GM18499 (cell line): Measurements from ENCODE around the gene COL6A1.
"Not testable (repeated sequence)": the region's sequence is repeated elsewhere in the genome, so short reads cannot be mapped to it uniquely, and the experiment has no call there.

Source experiments
- ATAC-seq: cut with Tn5 transposase; IDR thresholded peaks from one replicate; pipeline ENCODE4 v1.9.1; 2021; ENCODE audit warnings: moderate number of reproducible peaks; ENCODE audit not compliant: insufficient read depth, unreplicated experiment

COL6A1 gene

DNA sequence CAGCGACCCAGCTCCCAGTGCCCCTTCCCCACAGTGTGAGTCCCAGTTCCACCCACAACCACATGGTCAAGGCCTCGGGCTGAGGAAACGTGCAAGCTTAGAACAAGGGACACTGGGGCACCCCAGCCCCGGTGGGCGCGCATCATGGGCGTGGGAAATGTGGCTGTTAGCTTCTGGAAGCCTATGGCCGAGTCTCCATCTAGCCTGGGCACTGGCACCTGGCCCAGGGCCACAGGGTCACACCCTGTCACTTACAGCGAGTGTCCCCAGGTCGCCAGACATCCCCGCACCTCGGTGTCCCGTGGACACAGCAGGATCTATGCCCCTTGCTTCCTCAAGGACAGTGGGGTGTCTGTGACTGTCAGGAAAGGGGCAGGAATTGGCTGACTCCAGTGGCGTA lies 37.0 kb upstream of the COL6A1 start:
- ATAC-seq = no peak

DNA sequence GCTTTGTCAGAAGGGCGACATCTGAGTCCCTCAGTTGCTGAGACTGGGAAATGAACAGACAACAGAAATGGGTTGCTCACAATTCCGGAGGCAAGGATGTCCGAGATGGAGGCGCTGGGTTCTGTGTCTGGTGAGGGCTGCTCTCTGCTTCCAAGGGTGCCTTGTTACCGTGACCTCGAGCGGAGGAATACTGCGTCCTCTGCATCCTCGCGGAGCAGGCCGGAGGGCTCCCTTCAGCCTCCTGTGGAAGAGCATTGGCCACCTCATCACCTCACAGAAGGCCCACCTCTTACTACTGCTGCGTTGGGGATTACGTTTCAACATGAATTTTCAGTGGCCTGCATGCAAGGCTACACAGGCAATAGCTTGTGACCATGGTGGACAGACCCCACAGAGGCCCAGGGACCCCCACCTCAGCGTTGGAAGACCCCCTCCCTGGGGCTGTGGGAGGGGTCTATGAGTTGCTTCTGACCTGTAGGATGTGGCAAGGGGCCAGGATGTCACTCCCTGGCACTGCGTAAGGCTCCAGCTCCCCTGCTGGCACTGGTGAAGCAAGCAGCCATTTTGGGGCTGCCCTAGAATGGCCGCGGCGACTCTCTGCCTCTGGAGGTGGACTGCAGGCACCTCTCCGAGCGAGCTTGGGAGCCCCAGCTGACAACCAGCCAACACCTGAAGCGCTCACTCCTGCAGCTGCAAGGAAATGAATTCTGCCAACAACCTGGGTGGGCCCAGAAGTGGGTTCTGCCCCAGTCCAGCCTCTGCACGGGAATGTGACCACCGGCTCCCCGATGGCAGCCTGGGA lies 36.3 kb upstream of the COL6A1 start:
- no peak for ATAC-seq

DNA sequence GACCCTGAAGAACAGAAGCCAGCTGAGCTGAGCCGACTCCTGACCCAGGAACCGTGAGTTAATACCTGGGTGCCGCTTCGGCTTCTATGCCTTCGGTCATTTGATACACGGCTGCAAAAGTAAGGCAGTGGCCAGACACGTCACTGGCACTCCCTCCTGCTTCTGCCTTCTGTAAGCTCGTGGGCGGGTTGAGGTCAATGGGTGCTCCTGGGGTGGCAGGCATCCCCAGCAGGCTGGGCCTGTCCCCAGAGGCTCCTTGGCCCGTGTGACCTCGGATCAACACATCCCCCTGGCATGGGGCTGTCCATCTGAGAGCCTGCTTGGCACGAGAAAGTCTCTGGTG lies 35.7 kb upstream of the COL6A1 start:
- ATAC-seq = no peak

DNA sequence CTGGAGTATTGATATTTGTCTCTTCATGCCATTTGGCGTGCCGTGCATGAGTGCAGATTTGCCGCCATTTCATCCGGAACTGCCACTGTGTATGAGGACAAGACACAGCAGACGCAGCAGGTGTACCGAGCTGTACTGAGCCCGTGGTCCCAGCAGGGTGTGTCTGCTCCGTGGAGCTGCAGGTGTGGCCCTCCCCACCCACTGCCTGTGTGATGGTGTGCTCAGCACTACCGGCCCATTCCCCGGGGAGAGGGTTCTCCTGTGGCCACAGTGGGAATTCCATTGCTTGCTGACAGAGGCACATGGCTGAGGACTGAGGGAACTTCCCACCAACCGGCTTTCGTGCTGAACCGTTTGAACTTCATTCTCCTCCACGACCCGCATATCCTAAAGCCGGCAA lies 34.3 kb upstream of the COL6A1 start:
- ATAC-seq = no peak

DNA sequence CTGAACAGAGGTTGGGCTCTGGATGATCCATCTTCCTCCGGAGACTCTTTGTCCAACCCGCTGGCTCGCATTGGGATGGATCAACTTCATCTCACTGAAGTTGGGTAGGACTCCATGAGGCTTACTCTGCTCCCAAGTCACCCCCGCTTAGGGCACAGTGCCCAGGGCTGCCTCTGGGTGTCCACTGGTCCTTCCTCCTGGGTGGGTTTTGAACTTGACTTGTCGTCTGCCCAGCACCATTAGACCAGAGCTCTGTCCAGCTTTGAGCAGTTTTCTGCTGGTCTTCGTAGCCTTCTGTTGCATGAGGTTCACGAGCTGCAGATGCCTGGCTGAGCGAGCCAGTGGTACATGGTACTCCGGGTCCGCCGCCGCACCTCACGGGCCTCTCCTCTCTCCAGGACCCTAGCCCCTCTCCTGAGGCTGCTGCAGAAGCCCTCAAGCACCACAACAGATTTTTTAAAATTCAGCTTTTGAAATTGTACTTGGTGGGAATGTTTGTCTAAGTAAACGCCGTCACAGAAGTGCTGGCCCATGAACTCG lies 33.8 kb upstream of the COL6A1 start:
- no peak for ATAC-seq

DNA sequence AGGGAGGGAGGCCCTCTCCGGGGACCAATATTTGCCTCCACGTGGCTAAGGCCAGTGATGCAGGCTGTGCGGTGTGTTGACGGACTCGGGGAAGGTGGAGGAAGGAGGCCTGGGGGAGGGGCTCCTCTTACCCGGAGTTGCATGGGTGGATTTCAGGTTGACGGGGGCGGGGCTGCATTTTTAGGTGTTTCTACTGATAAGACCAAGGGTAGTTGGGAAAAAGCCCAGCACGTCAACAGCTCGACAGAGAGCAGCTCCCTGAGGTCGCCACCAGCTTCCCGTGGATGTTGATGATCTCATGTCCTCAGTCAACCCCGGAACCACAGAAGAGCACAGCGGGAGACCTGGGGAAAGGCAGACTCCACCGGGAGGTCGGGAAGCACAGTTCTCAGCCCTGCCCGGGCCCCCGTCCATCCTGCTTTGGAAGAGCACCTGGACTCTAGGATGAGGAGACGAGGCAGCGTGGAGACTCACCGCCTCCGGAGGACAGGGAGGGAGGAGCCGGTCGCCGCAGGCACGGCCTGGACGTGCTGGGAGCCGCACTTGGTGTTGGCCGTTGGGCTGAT lies 32.9 kb upstream of the COL6A1 start:
- no peak for ATAC-seq

DNA sequence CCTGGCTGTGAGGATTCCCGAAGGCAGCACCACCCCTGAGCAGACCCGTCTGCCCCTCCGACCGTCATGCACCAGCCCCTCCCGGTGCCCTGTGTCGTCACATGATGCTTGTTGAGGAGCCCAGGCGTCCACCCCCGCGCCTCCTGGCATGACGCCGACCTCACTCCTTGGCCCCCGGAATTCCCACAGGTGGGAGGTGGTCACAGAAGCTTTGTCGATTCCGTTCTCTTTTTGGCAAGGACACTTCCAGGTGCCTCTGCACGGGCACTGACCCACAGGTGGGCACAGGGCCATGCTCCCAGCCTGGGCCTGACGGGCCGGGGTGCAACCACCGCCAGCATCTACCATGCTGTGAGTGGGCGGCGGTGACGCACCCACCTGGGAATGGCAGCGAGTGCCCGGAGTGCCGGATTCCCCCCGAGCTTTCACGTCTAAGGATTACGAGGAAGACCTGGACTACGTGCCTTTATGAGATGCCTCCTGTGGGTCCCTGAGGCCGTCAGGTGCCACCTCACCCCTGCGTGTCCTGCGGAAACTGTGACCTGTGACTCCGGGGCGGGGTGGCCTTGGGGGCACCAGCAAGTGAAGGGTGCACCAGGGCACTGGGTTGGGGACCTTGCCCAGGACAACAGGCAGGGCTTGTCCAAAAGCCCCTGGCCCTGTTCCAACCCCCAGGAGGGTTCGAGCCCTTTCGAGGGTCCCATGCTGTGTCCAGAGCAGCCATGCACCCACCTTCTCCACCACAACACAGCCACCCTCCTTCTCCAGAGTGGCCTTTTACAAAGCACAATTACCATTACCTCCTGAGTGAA lies 31.4 kb upstream of the COL6A1 start:
- no peak for ATAC-seq

DNA sequence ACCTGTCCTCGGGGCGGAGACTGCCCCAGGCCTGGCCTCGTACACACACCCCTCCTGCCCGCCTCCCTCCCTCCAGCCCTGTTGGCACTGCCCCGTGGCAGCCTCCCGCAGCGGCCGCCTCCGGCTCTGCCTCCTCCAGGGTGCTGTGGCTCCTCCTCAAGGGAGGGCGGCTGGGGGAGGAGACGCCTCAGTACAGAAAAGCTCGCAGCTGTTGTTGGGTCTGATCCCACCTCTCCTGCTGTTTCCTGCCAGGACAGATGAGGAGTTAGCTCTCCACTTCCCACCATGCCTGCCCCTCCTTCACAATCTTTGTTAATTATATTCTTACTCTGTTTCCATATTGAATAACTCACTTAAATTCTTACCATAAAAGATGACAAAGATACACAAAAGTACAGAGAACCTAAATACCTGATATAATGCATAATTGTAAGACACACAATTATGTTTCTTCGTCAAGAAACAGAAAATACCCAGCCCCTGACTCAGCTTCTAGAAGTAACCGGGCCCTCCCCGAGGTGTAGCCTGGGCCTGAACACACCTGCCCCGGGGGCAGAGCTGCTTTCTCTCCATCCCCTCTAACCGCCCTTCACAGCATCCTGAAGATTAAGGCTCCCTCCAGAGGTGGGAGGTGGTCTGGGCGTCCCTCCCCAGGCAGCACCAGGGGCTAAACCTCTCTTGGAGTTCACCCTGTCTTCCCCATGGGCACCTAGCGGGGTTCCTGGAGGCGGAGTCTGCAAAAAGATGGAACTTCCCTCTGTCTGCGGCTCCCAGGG lies 30.6 kb upstream of the COL6A1 start:
- ATAC-seq = no peak

DNA sequence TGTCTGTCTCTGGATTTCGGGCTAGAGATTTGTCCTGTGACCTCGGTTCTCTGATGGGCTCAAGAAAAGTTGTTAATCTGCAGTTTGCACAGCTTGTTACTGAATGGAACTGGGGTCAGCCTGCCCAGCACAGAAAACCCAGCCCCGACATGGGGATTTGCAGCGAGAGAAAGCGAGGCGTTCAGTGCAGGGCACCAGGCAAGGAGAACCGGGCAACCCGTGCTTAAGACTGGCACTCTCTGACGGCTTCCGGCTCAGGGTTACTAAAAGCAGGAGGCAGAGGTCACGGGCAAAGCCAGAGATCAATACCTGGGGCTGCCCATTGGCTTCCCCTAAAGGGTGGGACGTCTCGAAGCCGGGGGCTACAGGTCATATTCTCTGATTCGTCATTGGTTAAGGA lies 29.9 kb upstream of the COL6A1 start:
- no peak for ATAC-seq

DNA sequence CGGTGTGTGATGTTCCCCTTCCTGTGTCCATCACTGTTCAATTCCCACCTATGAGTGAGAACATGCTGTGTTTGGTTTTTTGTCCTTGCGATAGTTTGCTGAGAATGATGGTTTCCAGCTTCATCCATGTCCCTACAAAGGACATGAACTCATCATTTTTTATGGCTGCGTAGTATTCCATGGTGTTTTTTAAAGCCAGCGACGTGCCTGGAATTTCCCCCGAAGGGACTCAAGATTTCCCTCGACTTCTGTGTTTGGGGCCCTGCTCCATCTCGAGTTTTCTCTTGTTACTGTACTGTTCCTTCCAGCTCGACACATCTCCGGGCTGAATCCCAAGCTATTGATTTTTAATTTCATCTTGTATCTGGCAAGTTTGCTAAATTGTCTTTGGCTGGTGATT lies 29.0 kb upstream of the COL6A1 start:
- ATAC-seq = not testable (repeated sequence)

DNA sequence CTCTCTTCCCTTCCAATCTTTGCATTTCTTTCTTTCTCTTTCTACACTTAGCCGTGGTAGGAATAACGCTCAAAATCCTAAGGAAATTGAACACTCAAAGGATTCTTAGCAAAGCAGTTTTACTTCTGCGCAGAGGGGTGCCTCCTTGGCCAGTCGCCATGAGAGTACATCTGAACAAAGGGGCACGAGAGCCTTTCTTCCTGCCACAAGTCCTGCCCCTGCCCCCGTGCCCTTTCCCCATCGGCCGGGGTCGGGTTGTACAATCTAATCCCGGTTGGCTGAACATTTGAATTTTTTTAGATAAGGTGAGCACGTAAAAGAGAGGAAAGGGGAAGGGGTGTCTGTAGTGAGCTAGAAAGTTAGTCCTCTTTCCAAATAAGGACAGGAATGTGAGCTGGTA lies 28.6 kb upstream of the COL6A1 start:
- ATAC-seq = no peak

DNA sequence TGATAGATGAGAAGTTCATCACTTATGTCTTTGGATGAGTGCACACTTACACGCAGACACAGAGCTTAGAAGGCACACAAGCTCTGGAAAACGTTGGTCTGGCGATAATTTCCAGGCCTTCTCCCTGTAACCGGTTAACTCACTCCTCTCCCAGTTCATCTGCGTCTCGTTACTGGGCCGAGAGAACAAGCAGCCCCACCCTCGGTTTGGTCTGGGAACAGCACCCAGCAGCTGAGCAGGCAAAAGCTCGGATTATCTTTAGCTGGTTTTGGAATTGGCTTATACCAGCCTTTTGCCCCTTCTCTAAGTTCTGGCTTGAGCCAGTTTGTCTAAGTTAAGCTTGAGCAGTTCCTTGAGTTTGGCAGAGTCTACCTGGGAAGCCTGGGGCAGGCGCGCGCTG lies 27.3 kb upstream of the COL6A1 start:
- ATAC-seq = no peak

DNA sequence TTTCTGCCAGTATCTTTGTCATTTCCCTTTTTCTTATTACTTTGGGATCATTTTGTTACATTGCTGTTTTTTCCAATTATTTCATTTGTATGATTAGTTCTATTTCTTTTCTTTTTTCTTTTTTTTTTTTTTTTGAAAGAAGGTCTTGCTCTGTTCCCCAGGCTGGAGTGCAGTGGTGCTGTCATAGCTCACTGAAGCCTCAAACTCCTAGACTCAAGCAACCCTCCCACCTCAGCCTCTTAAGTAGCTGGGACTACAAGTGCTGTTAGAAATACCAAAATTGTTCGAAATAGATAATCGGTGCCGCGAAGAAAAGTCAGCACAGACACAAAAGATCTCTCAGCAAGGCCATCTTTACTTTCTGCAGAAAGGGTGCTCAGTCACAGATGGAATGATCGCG lies 26.6 kb upstream of the COL6A1 start:
- no peak for ATAC-seq

DNA sequence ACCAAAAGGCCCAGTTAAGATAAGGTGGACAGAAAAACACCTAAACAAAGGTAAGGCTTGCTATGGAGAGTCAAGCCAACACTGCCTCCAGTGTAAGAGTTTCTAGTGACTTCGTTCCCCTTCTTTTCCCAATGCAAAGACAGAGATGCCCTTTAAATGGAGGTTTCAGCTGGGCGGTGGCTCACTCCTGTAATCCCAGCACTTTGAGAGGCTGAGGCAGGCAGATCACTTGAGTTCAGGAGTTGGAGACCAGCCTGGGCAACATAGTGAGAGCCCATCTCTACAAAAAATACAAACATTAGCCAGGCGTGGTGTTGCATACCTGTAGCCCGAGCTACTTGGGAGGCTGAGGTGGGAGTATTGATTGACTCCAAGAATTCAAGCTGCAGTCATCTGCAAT lies 24.0 kb upstream of the COL6A1 start:
- ATAC-seq = no peak

DNA sequence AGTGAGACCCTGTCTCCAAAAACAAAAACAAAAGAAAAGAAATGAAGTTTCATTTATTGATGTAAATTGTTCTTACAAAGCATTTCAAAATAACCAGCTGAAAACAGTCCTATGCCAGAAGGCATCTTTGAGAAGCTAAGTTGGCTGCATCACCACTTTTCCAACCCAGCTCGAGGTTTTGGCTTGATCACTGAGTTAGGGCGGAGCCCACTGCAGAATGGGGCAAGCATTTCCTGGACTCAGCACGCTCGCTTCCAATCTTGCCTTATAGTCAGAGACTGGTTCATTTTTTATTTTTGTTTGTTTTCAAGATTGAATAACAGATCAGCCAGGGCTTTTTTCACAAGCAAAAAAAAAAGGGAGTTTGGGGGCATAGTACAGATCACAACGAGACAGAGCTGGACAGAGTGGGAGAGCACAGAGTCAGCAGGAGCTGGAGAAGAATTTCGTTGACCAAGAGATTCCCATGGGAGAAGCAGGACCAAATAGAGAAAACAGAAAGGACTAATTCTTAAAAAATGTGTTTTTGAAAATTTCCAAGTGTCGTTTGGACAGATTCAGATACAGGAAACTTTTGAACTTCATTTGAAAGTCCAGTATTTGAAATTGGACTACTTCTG lies 23.5 kb upstream of the COL6A1 start:
- ATAC-seq = no peak

DNA sequence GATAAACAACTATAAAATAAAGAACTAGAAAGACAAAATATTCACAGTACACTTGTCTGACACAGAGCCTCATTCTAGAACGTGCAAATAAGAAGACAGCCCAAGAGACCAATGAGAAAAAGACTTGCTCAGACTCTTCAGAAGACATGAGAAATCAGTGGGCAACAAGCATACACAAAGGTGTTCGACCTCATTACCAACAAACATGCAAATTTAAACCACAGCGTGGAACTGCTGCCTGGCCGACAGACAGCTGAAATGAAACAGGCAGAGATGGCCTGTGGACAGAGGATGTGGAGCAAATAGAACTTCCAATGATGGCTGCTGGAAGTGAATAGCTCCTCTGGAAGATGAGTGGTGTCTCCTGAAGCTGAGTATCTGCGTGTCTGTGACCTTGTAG lies 22.4 kb upstream of the COL6A1 start:
- ATAC-seq = no peak

DNA sequence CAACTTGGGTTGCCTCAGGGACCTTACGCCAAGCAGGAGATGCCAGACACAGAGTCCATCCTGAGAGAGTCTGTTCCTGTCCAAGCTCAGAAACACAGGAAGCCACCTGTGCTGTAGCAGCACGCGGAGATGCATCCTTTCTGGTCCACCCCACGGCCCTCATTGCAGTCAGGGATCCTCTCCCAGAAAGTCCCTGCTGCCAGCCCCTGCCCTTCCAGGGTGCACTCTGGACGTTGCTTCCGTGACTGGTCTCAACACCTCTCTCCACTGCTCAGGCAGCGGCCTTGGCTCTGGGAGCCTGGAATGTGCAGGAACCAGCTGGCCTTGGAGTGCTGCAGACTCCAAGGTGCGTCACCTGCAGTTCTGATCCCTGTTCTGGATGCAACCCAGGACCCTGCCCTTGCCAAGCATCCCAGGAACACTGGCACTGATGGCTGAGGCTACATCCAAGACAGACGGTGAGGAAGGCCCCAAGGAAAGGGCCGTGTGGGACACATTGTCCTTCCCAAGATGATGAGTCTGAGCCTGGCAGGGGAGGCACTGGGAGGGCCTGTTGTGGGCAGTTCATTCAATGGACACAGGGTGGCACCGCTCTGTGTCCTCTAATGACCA lies 21.7 kb upstream of the COL6A1 start:
- ATAC-seq = no peak

DNA sequence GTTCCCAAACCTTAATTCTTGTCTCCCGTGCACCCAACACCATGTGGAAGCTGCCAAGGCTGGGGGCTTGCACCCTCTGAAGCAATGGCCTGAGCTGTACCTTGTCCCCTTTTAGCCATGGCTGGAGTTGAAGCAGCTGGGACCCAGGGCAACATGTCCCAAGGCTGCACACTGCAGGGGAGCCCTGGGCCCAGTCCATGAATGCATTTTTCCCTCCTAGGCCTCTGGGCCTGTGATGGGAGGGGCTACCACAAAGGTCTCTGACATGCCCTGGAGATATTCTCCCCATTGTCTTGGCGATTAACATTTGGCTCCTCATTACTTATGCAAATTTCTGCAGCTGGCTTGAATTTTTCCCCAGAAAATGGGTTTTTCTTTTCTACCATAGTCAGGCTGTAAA lies 20.2 kb upstream of the COL6A1 start:
- ATAC-seq = not testable (repeated sequence)

DNA sequence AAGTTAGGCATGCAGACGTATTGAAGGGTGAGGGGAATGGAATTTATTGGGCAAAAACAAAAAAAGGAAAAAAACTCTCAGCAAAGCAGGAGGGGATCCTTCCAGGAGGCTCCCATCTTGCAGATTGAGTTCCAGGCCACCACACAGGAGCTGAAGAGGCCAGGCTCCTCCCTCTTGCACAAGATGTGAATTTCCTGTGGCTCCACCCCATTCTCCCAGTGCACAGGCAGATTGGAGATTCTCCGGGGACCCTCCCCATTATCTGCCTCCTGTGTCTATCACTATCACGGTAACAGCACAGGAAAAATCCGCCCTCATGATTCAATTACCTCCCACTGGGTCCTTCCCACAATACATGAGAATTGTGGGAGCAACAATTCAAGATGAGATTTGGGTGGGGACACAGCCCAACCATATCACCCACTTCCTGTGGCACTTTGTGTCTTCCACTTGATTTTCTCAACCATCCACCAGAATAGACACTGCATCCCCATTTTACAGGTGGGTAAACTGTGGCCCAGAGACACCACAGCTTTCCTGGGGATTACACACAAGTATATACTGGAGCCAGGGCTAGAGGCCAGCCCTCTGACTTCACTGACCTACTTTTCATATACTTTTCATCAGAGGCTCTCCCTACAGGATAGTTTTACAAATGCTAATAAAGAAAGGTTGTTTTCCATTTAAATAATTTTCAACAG lies 18.9 kb upstream of the COL6A1 start:
- ATAC-seq = no peak
